ENCODE measurements around the gene HPCAL4.

HPCAL4 gene

DNA sequence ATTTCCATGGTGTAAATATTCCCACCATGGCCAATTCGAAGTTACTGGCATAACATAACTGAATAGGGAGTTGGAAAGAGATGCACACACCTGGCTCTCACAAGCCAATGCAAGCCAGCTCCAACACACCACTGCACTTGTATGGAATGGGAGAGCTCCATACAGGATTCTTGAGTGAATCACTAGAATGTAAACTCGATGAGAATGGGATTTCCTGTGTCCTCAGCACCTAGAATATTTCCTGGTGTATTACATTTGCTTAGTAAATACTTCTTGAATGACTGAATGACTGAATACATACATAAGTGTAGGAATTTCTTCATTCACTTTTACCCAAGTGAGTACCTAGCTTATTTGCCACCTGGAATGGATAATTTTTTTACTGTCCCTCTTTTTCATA, 31.3 kb upstream of the HPCAL4 start:
- Histone ChIP-seq H3K36me3 (ENCODE audit: control insufficient read depth, insufficient read depth, low read length) (no peaks in the 10 kb centered on the region), H4K5ac (ENCODE audit: low read length) (no peak overlapping the region), H3K56ac (ENCODE audit: low read length) (no peak overlapping the region), H3K79me2 (ENCODE audit: control insufficient read depth, insufficient read depth, low read length) (no peaks in the 10 kb centered on the region), H3K9ac (ENCODE audit: low read length) (no peak overlapping the region), H3K4me2 (ENCODE audit: low read length) (no peak overlapping the region), H3K27me3 (ENCODE audit: insufficient read depth, low read length, poor library complexity) (peaks cover 17% of the 10 kb centered on the region), H3K4ac (ENCODE audit: low read depth, low read length) (no peak overlapping the region), H2BK120ac (ENCODE audit: low read depth, low read length) (no peak overlapping the region), H3K23ac (ENCODE audit: low read length) (no peak overlapping the region), H2BK5ac (ENCODE audit: low read length) (no peak overlapping the region), H2AK5ac (ENCODE audit: low read length) (no peak overlapping the region), H3K4me1 (ENCODE audit: control insufficient read depth, low read depth, low read length) (no peaks in the 10 kb centered on the region), H3K79me1 (ENCODE audit: low read length) (no peaks in the 10 kb centered on the region), H3K27ac (ENCODE audit: low read depth, low read length) (no peak overlapping the region), H3K4me3 (ENCODE audit: low read length) (no peak overlapping the region), H3K18ac (ENCODE audit: low read length) (no peak overlapping the region), H2BK15ac (replicated peaks; ENCODE audit: low read depth) (no peak overlapping the region), H4K8ac (ENCODE audit: low read depth, low read length) (no peak overlapping the region)
- no peak for DNase-seq
- WGBS (ENCODE audit: extremely low coverage, insufficient coverage, low lambda C conversion rate): no CpG with 5 or more reads among the region's 2 CpGs

DNA sequence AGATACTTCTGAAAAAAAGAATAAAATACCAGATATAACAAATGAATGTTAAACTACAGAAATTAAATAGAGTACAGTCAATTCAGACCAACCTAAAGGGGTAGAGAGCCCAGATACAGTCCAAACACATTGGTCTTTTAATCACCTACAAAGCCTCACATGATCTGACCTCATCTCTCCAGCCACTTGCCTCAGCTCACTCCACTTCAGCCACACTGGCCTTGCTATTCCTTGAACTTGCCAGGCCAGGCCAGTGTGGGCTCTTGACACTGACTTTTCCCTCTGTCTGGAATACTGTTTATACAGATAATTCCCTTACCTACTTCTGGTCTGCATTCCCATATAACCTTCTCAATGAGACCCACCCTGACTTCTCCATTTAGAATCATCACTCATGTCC, 30.4 kb upstream of the HPCAL4 start:
- H3K27ac ChIP-seq (ENCODE audit: low read depth, low read length): no peak overlapping the region

DNA sequence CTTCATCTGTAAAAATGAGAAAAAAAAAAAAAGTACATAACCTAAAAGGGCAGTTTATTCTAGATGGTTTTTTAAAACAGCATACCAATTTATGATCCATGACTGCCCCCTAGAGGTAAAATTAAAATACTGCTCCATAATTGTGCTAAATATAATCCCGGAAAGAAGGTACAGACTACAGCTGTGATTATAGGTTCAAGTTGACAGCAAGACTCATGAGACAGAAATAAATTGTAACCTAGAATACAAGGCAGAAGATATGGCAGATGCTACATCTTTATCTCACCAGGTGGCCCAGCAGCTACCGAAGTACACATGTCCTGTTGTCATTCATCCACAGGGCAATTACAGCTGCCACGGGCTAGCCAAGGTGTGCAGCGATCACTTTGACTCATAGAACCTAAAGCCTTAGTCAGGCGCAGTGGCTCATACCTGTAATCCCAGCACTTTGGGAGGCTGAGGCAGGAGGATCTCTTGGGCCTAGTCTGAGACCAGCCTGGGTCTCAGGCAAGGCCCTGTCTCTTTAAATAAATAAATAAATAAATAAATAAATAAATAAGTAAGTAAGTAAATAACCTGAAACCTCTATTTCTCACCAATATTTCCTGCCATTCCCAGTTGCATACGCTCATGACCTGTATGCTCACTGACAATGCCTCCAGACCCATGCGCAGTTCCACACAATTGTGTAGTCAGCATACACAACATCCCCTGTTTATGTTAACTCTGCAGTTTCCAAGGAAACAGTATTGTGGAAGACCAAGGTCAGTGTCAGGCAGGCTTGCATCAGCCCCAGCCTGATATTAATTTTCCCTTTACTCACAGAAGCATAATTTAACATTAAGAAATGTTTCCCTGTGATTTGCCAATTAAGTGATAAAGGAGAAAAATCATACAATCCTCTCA, 29.1 kb upstream of the HPCAL4 start:
- no CpG with 5 or more reads among the region's 7 CpGs for whole genome bisulfite sequencing (ENCODE audit: extremely low coverage, insufficient coverage, low lambda C conversion rate)
- H2AK5ac ChIP-seq (ENCODE audit: low read length): no peak overlapping the region
- H3K27ac ChIP-seq (ENCODE audit: low read depth, low read length): no peak overlapping the region
- no peak overlapping the region for H3K4me3 ChIP-seq (ENCODE audit: low read length)
- H3K79me2 ChIP-seq (ENCODE audit: control insufficient read depth, insufficient read depth, low read length): no peaks in the 10 kb centered on the region
- H3K36me3 ChIP-seq (ENCODE audit: control insufficient read depth, insufficient read depth, low read length): no peaks in the 10 kb centered on the region
- H2BK5ac ChIP-seq (ENCODE audit: low read length): no peak overlapping the region
- H2BK120ac ChIP-seq (ENCODE audit: low read depth, low read length): no peak overlapping the region
- peak; percentile 52 for DNase-seq
- no peak overlapping the region for H3K56ac ChIP-seq (ENCODE audit: low read length)
- no peak overlapping the region for H4K8ac ChIP-seq (ENCODE audit: low read depth, low read length)
- no peak overlapping the region for H4K5ac ChIP-seq (ENCODE audit: low read length)
- no peak overlapping the region for H3K4me2 ChIP-seq (ENCODE audit: low read length)
- H3K23ac ChIP-seq (ENCODE audit: low read length): no peak overlapping the region
- no peaks in the 10 kb centered on the region for H3K79me1 ChIP-seq (ENCODE audit: low read length)
- no peak overlapping the region for H2BK15ac ChIP-seq (replicated peaks; ENCODE audit: low read depth)
- H3K27me3 ChIP-seq (ENCODE audit: insufficient read depth, low read length, poor library complexity): peaks cover 22% of the 10 kb centered on the region
- H3K4me1 ChIP-seq (ENCODE audit: control insufficient read depth, low read depth, low read length): no peaks in the 10 kb centered on the region
- H3K4ac ChIP-seq (ENCODE audit: low read depth, low read length): no peak overlapping the region
- H3K18ac ChIP-seq (ENCODE audit: low read length): no peak overlapping the region
- no peak overlapping the region for H3K9ac ChIP-seq (ENCODE audit: low read length)

More for the DNA sequence above, 30.4 kb upstream of the HPCAL4 start:
- Histone ChIP-seq H4K5ac (ENCODE audit: low read length) (no peak overlapping the region), H2AK5ac (ENCODE audit: low read length) (no peak overlapping the region), H3K36me3 (ENCODE audit: control insufficient read depth, insufficient read depth, low read length) (no peaks in the 10 kb centered on the region), H3K4me2 (ENCODE audit: low read length) (no peak overlapping the region), H3K9ac (ENCODE audit: low read length) (no peak overlapping the region), H3K4me3 (ENCODE audit: low read length) (no peak overlapping the region), H3K4ac (ENCODE audit: low read depth, low read length) (no peak overlapping the region), H3K79me2 (ENCODE audit: control insufficient read depth, insufficient read depth, low read length) (no peaks in the 10 kb centered on the region), H2BK120ac (ENCODE audit: low read depth, low read length) (no peak overlapping the region), H3K56ac (ENCODE audit: low read length) (no peak overlapping the region), H3K79me1 (ENCODE audit: low read length) (no peaks in the 10 kb centered on the region), H3K4me1 (ENCODE audit: control insufficient read depth, low read depth, low read length) (no peaks in the 10 kb centered on the region), H3K18ac (ENCODE audit: low read length) (no peak overlapping the region), H3K23ac (ENCODE audit: low read length) (no peak overlapping the region), H4K8ac (ENCODE audit: low read depth, low read length) (no peak overlapping the region), H3K27me3 (ENCODE audit: insufficient read depth, low read length, poor library complexity) (peaks cover 22% of the 10 kb centered on the region), H2BK5ac (ENCODE audit: low read length) (no peak overlapping the region), H2BK15ac (replicated peaks; ENCODE audit: low read depth) (no peak overlapping the region)
- DNase-seq: no peak

DNA sequence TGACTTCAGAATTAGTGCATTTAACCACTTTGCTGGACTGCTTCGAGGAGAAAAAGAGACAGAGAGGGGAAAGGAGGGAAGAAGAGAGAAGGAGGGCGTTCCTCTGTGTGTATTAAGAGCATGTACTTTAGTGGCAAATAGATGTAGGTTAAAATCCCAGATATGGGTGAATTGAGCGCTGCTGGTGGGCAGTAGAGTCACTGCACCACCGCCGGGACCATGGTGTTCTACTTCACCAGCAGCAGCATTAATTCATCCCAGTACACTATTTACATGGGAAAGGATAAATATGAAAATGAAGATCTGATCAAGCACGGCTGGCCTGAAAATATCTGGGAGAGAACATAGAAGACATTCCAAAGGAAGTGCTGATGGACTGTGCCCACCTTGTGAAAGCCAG, 26.6 kb upstream of the HPCAL4 start:
- no peak overlapping the region for H3K18ac ChIP-seq (ENCODE audit: low read length)
- no peak overlapping the region for H3K9ac ChIP-seq (ENCODE audit: low read length)
- no peaks in the 10 kb centered on the region for H3K36me3 ChIP-seq (ENCODE audit: control insufficient read depth, insufficient read depth, low read length)
- H3K4ac ChIP-seq (ENCODE audit: low read depth, low read length): no peak overlapping the region
- no peak overlapping the region for H3K23ac ChIP-seq (ENCODE audit: low read length)
- no peak overlapping the region for H3K4me3 ChIP-seq (ENCODE audit: low read length)
- no peak overlapping the region for H3K56ac ChIP-seq (ENCODE audit: low read length)
- peaks cover 34% of the 10 kb centered on the region for H3K27me3 ChIP-seq (ENCODE audit: insufficient read depth, low read length, poor library complexity)
- no peak overlapping the region for H4K8ac ChIP-seq (ENCODE audit: low read depth, low read length)
- H4K5ac ChIP-seq (ENCODE audit: low read length): no peak overlapping the region
- no peak for DNase-seq
- no peak overlapping the region for H2BK120ac ChIP-seq (ENCODE audit: low read depth, low read length)
- no peak overlapping the region for H2BK5ac ChIP-seq (ENCODE audit: low read length)
- no peaks in the 10 kb centered on the region for H3K79me1 ChIP-seq (ENCODE audit: low read length)
- no peak overlapping the region for H2AK5ac ChIP-seq (ENCODE audit: low read length)
- H3K4me1 ChIP-seq (ENCODE audit: control insufficient read depth, low read depth, low read length): no peaks in the 10 kb centered on the region
- H2BK15ac ChIP-seq (replicated peaks; ENCODE audit: low read depth): no peak overlapping the region
- no peaks in the 10 kb centered on the region for H3K79me2 ChIP-seq (ENCODE audit: control insufficient read depth, insufficient read depth, low read length)
- no peak overlapping the region for H3K4me2 ChIP-seq (ENCODE audit: low read length)
- no peak overlapping the region for H3K27ac ChIP-seq (ENCODE audit: low read depth, low read length)
- WGBS (ENCODE audit: extremely low coverage, insufficient coverage, low lambda C conversion rate): no CpG with 5 or more reads among the region's 6 CpGs

DNA sequence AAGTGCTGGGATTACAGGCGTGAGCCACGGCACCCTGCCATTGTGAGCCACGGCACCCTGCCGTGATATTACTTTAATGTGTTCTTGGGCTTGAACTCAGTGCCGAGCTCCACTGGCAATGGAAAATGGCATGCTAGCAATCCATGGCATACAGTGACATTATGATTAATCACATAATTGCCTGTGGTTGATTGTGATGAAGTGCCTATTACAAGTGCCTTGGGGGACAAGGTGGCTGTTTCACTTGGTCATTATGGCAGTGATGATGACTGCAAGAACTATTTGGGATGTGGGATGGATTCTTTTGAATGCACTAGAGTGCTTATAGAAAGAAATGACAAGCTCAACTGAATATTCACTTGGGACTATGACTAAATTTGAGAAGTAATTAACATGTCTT, 22.3 kb upstream of the HPCAL4 start:
- H3K23ac ChIP-seq (ENCODE audit: low read length): no peak overlapping the region

DNA sequence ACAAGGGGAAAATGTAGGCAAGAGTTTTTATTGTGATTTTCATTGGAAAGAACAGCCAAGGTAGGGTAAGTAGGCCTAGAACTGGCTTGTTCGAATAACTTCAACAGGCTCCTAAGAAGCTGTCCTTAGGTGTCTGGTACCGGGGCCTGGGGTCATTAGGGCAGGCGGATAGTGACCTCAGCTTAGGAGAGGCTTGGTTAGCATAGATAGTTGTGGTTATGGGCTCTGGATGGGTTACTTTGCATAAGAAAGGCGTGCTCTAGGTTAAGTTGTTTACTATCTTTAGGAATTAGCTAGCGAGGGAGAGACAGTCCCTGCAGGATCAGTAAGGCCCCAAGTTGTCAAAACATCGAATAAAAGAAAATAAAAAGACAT, 20.7 kb upstream of the HPCAL4 start:
- Histone ChIP-seq H3K23ac (ENCODE audit: low read length) (no peak overlapping the region), H3K18ac (ENCODE audit: low read length) (no peak overlapping the region), H3K79me2 (ENCODE audit: control insufficient read depth, insufficient read depth, low read length) (no peaks in the 10 kb centered on the region), H3K4ac (ENCODE audit: low read depth, low read length) (no peak overlapping the region), H4K5ac (ENCODE audit: low read length) (no peak overlapping the region), H3K9ac (ENCODE audit: low read length) (no peak overlapping the region), H2BK5ac (ENCODE audit: low read length) (no peak overlapping the region), H4K8ac (ENCODE audit: low read depth, low read length) (no peak overlapping the region), H3K56ac (ENCODE audit: low read length) (no peak overlapping the region), H3K27me3 (ENCODE audit: insufficient read depth, low read length, poor library complexity) (peaks cover 38% of the 10 kb centered on the region), H3K4me3 (ENCODE audit: low read length) (no peak overlapping the region), H3K4me1 (ENCODE audit: control insufficient read depth, low read depth, low read length) (no peaks in the 10 kb centered on the region), H3K36me3 (ENCODE audit: control insufficient read depth, insufficient read depth, low read length) (no peaks in the 10 kb centered on the region), H2BK15ac (replicated peaks; ENCODE audit: low read depth) (no peak overlapping the region), H3K4me2 (ENCODE audit: low read length) (no peak overlapping the region), H2BK120ac (ENCODE audit: low read depth, low read length) (no peak overlapping the region), H3K27ac (ENCODE audit: low read depth, low read length) (no peak overlapping the region), H3K79me1 (ENCODE audit: low read length) (no peaks in the 10 kb centered on the region), H2AK5ac (ENCODE audit: low read length) (no peak overlapping the region)
- WGBS (ENCODE audit: extremely low coverage, insufficient coverage, low lambda C conversion rate): no CpG with 5 or more reads among the region's 6 CpGs
- DNase-seq: peak; percentile 82

More for the DNA sequence above, 22.3 kb upstream of the HPCAL4 start:
- Histone ChIP-seq H4K5ac (ENCODE audit: low read length) (no peak overlapping the region), H3K4ac (ENCODE audit: low read depth, low read length) (no peak overlapping the region), H4K8ac (ENCODE audit: low read depth, low read length) (no peak overlapping the region), H2BK15ac (replicated peaks; ENCODE audit: low read depth) (no peak overlapping the region), H3K9ac (ENCODE audit: low read length) (no peak overlapping the region), H2AK5ac (ENCODE audit: low read length) (no peak overlapping the region), H3K4me2 (ENCODE audit: low read length) (no peak overlapping the region), H3K56ac (ENCODE audit: low read length) (no peak overlapping the region), H3K4me3 (ENCODE audit: low read length) (no peak overlapping the region), H3K4me1 (ENCODE audit: control insufficient read depth, low read depth, low read length) (no peaks in the 10 kb centered on the region), H3K79me1 (ENCODE audit: low read length) (no peaks in the 10 kb centered on the region), H3K27ac (ENCODE audit: low read depth, low read length) (no peak overlapping the region), H3K36me3 (ENCODE audit: control insufficient read depth, insufficient read depth, low read length) (no peaks in the 10 kb centered on the region), H2BK5ac (ENCODE audit: low read length) (no peak overlapping the region), H3K18ac (ENCODE audit: low read length) (no peak overlapping the region), H3K79me2 (ENCODE audit: control insufficient read depth, insufficient read depth, low read length) (no peaks in the 10 kb centered on the region), H3K27me3 (ENCODE audit: insufficient read depth, low read length, poor library complexity) (peaks cover 45% of the 10 kb centered on the region), H2BK120ac (ENCODE audit: low read depth, low read length) (no peak overlapping the region)
- no CpG with 5 or more reads among the region's 5 CpGs for WGBS (ENCODE audit: extremely low coverage, insufficient coverage, low lambda C conversion rate)
- DNase-seq: no peak
